Measurements from ENCODE around the gene MOB2. TPM values are rescaled to one million over a fixed set of nuclear protein-coding genes. Genes with fewer than 3 reads are reported as not detected.

MOB2 gene
- total and polyA plus RNA-seq, 2 of the 13 experiments (the other 11 are each of a cell fraction or from before 2014, with no cell fraction given) = 21.8 to 27.7 TPM

DNA sequence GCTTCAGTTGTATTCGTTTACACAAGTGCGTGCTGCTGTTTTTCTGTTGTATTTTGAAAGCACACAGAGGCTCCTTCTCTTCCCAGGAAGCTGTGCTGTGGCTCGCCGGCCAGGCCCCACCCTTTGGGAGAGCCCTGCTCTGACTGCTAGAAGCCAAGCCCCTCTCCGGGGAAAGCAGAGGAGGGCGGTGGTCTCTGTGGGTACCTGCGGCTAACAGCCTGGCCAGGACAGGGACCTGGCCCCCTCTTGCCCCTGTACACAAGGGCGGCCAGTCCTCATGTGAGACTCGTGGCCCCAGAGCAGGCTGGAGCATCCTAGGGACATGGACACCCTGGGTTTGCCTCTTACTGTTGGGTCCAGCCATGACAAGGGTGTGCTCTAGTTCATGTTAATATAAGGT lies 14.8 kb downstream of the MOB2 start:
- Histone ChIP-seq H4K20me1 (ENCODE audit: insufficient read depth, low read length) (no peaks in the 10 kb centered on the region), H3K27me3 (ENCODE audit: control insufficient read depth in 1 of 2, insufficient read depth in 2 of 2, low read length in 2 of 2) (no peaks in the 10 kb centered on the region), H3K9me3 (ENCODE audit: low read length) (no peaks in the 10 kb centered on the region), H3K9ac (ENCODE audit: insufficient read depth, low read depth, low read length) (no peak overlapping the region), H3K4me1 (ENCODE audit: insufficient read depth, low read length) (no peaks in the 10 kb centered on the region), H2AFZ (ENCODE audit: low read length) (no peak overlapping the region), H3K4me2 (ENCODE audit: low read depth, low read length) (no peak overlapping the region), H3K79me2 (ENCODE audit: insufficient read depth, low read length) (no peaks in the 10 kb centered on the region), H3K36me3 (replicated peaks in 1 of 2; ENCODE audit: control insufficient read depth in 1 of 2, insufficient read depth in 2 of 2, low read length in 2 of 2) (peaks cover 2 to 9% of the 10 kb centered on the region in 2 experiments; a peak in 2 of 5 replicates), H3K27ac (ENCODE audit: extremely low read length, insufficient read depth, low read length) (no peak overlapping the region), H3K4me3 (replicated peaks in 1 of 3; ENCODE audit: insufficient read depth in 1 of 3, low read depth in 2 of 3, low read length in 3 of 3) (no peak overlapping the region)
- CTCF ChIA-PET (ENCODE audit: low intra/inter-chr PET ratio, low total read pairs) = no interaction called here
- TF ChIP-seq ATAD3A (CRISPR knock-in tag; IDR thresholded peaks at IDR 0.05) = no peak
- no peak for TF ChIP-seq SP5 (CRISPR knock-in tag; IDR thresholded peaks at IDR 0.05; ENCODE audit: borderline replicate concordance, low read depth)
- TF ChIP-seq, protein P1, sequence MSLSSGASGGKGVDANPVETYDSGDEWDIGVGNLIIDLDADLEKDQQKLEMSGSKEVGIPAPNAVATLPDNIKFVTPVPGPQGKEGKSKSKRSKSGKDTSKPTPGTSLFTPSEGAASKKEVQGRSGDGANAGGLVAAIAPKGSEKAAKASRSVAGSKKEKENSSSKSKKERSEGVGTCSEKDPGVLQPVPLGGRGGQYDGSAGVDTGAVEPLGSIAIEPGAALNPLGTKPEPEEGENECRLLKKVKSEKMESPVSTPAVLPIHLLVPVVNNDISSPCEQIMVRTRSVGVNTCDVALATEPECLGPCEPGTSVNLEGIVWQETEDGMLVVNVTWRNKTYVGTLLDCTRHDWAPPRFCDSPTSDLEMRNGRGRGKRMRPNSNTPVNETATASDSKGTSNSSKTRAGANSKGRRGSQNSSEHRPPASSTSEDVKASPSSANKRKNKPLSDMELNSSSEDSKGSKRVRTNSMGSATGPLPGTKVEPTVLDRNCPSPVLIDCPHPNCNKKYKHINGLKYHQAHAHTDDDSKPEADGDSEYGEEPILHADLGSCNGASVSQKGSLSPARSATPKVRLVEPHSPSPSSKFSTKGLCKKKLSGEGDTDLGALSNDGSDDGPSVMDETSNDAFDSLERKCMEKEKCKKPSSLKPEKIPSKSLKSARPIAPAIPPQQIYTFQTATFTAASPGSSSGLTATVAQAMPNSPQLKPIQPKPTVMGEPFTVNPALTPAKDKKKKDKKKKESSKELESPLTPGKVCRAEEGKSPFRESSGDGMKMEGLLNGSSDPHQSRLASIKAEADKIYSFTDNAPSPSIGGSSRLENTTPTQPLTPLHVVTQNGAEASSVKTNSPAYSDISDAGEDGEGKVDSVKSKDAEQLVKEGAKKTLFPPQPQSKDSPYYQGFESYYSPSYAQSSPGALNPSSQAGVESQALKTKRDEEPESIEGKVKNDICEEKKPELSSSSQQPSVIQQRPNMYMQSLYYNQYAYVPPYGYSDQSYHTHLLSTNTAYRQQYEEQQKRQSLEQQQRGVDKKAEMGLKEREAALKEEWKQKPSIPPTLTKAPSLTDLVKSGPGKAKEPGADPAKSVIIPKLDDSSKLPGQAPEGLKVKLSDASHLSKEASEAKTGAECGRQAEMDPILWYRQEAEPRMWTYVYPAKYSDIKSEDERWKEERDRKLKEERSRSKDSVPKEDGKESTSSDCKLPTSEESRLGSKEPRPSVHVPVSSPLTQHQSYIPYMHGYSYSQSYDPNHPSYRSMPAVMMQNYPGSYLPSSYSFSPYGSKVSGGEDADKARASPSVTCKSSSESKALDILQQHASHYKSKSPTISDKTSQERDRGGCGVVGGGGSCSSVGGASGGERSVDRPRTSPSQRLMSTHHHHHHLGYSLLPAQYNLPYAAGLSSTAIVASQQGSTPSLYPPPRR (CRISPR knock-in tag; IDR thresholded peaks at IDR 0.05; ENCODE audit: borderline replicate concordance) = no peak
- TF ChIP-seq ZNF792 (CRISPR knock-in tag; IDR thresholded peaks at IDR 0.05) = no peak
- no peak for TF ChIP-seq ZNF644 (CRISPR knock-in tag; IDR thresholded peaks at IDR 0.05; ENCODE audit: low read depth)
- TF ChIP-seq ZNF431 (CRISPR knock-in tag; IDR thresholded peaks at IDR 0.05; ENCODE audit: borderline replicate concordance, low read depth) = no peak
- no peak for TF ChIP-seq ZNF20 (CRISPR knock-in tag; IDR thresholded peaks at IDR 0.05)
- TF ChIP-seq POGZ (CRISPR knock-in tag; IDR thresholded peaks at IDR 0.05) = no peak
- TF ChIP-seq ZNF660 (CRISPR knock-in tag; IDR thresholded peaks at IDR 0.05; ENCODE audit: borderline replicate concordance, low read depth) = no peak
- TF ChIP-seq RFXANK (CRISPR knock-in tag; IDR thresholded peaks at IDR 0.05) = no peak
- FAIRE-seq = no peak
- POLR2A ChIA-PET = no interaction called here
- intact Hi-C loops (cut with micrococcal nuclease; ENCODE audit: unreplicated experiment) = no loop called here
- no TSS peak for BruUV-seq (replicated peaks)
- DNase-seq (ENCODE audit: low spot score) = no peak
- no peak for ATAC-seq
- in situ Hi-C loops (cut with HindIII; ENCODE audit: extremely low pct_ligation_motif_present, low pct_unique_long_range_greater_than_20kb) = no loop called here
- WGBS (ENCODE audit: low lambda C conversion rate) = 72% methylated on average over 5 of the region's 9 CpGs
